Measurements from ENCODE around the gene TIMM44. TPM values are rescaled to one million over a fixed set of nuclear protein-coding genes. Genes with fewer than 3 reads are reported as not detected.

Gene TIMM44
- total RNA-seq, 1 donor from 2014 or later = 151 TPM

DNA sequence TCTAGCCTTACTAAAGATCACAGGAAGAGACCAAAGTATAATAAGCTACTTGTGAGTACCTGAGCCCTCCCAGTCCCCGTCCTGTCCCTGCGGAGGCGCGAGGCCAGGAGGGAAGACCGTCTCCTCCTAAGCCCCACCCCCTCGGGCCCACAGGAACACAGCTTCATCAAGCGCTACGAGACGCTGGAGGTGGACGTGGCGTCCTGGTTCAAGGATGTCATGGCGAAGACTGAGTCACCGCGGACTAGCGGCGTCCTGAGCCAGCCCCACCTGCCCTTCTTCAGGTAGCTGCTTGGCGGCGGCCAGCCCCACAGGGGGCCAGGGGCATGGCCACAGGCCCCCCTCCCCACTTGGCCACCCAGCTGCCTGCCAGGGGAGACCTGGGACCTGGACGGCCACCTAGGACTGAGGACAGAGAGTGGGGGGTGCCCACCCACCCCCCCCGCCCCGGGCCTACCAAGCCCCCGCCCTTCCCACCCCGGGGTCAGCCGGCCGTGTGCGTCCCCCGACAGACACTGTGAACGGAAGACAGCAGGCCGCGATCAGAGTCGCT, 31.2 kb downstream of the TIMM44 start:
- no peak for DNase-seq (ENCODE audit: low spot score in 2 of 2)
- Histone ChIP-seq H3K4me1 (peaks cover 7 to 10% of the 10 kb centered on the region in 2 donors), H3K9me3 (no peaks in the 10 kb centered on the region), H3K27me3 (peaks cover 9% of the 10 kb centered on the region), H3K27ac (no peak overlapping the region), H3K36me3 (peaks cover 42 to 47% of the 10 kb centered on the region in 2 donors), H3K4me3 (no peak overlapping the region)
- intact Hi-C loops (cut with DNase I) = no loop called here
- TF ChIP-seq, protein P1, sequence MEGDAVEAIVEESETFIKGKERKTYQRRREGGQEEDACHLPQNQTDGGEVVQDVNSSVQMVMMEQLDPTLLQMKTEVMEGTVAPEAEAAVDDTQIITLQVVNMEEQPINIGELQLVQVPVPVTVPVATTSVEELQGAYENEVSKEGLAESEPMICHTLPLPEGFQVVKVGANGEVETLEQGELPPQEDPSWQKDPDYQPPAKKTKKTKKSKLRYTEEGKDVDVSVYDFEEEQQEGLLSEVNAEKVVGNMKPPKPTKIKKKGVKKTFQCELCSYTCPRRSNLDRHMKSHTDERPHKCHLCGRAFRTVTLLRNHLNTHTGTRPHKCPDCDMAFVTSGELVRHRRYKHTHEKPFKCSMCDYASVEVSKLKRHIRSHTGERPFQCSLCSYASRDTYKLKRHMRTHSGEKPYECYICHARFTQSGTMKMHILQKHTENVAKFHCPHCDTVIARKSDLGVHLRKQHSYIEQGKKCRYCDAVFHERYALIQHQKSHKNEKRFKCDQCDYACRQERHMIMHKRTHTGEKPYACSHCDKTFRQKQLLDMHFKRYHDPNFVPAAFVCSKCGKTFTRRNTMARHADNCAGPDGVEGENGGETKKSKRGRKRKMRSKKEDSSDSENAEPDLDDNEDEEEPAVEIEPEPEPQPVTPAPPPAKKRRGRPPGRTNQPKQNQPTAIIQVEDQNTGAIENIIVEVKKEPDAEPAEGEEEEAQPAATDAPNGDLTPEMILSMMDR (IDR thresholded peaks at IDR 0.05) = no peak

DNA sequence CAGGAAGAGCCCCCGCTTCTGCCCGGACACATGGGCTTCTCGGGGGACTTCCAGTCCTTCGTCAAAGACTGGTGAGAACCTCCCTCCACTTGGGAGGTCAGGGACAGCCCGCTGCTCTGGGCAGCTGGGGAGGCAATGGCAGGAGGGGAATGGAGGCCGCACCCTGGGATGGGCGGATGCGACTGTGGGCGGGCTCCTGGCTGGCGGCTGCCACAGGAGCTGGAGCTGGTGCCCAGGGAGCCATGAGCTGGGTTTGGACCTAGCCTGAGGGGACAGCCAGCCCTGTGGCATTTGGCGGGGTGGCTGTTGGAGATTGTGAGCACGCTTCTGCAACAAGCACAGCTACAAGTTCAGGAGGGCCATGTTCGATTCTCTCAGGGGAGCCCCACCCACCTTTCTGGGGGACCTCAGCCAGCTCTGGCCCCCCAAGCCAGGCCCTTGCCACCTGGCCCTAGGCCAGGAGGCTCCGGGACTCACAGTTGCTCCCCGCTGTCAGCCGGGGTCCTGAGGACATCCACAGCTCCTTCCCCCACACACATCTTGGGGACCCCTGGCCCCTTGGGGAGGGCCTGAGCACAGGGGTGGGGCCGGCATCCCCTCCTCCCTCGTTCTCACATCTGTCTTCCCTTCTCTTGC, 31.8 kb downstream of the TIMM44 start:
- Histone ChIP-seq H3K36me3 (peaks cover 42 to 47% of the 10 kb centered on the region in 2 donors), H3K27me3 (peaks cover 5% of the 10 kb centered on the region), H3K4me1 (peaks cover 7 to 8% of the 10 kb centered on the region in 2 donors), H3K27ac (no peak overlapping the region), H3K4me3 (no peak overlapping the region), H3K9me3 (no peaks in the 10 kb centered on the region)
- intact Hi-C loops (cut with DNase I) = no loop called here
- TF ChIP-seq, protein P1 (IDR thresholded peaks at IDR 0.05) = no peak
- no peak for DNase-seq (ENCODE audit: low spot score in 2 of 2)

DNA sequence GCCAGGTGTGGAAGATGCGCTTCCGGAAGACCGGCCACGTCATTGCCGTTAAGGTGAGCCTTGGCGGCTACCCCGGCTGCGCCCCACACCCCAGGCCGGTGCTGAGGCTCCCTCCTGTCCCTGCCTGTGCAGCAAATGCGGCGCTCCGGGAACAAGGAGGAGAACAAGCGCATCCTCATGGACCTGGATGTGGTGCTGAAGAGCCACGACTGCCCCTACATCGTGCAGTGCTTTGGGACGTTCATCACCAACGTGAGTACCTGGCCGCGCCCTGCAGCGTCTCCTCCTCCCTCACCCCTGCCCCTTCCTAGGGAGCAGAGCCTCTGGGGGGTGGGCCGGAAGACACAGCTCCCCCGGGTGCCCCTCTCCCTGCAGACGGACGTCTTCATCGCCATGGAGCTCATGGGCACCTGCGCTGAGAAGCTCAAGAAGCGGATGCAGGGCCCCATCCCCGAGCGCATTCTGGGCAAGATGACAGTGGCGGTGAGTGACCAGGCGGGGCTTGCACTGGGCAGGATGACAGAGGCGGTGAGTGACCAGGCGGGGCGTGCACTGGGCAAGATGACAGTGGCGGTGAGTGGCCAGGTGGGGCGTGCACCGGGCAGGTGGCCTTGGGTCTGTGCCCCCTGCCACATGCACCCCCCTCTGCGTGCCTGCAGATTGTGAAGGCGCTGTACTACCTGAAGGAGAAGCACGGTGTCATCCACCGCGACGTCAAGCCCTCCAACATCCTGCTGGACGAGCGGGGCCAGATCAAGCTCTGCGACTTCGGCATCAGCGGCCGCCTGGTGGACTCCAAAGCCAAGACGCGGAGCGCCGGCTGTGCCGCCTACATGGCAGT, 32.9 kb downstream of the TIMM44 start:
- Histone ChIP-seq H3K27me3 (no peaks in the 10 kb centered on the region), H3K36me3 (peaks cover 48 to 57% of the 10 kb centered on the region in 2 donors), H3K9me3 (no peaks in the 10 kb centered on the region), H3K4me1 (peaks cover 0 to 3% of the 10 kb centered on the region in 2 donors), H3K27ac (no peak overlapping the region), H3K4me3 (no peak overlapping the region)
- intact Hi-C loops (cut with DNase I) = no loop called here
- TF ChIP-seq, protein P1 (IDR thresholded peaks at IDR 0.05) = no peak
- no peak for DNase-seq (ENCODE audit: low spot score in 2 of 2)

DNA sequence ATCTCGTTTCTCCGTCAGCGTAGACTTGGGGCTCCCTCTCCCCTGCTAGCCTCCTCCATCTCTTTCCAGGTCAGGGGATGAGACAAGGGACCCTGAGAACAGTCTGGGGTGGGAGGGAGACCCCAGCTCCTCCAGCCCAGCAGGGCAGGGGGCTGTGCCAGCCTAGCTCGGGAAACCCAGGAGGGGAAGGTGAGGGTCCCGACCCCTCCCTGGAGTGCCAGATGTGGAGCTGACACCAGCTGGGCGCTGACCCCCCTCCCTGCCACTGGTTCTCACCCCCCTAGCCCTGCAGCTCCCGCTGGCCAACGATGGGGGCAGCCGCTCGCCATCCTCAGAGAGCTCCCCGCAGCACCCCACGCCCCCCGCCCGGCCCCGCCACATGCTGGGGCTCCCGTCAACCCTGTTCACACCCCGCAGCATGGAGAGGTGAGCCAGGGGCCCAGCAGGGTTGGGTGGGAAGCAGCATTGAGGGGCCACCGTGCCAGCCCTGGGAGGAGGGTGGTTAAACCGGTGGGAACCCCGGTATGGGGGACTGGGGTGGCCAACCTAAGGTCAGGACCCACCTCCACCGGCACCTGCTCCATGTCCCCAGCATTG, 33.9 kb downstream of the TIMM44 start:
- Histone ChIP-seq H3K27ac (no peak overlapping the region), H3K27me3 (no peaks in the 10 kb centered on the region), H3K36me3 (peaks cover 49 to 57% of the 10 kb centered on the region in 2 donors), H3K4me1 (peaks cover 4 to 13% of the 10 kb centered on the region in 2 donors), H3K9me3 (no peaks in the 10 kb centered on the region), H3K4me3 (no peak overlapping the region)
- DNase-seq (ENCODE audit: low spot score in 2 of 2) = no peak
- TF ChIP-seq, protein P1 (IDR thresholded peaks at IDR 0.05) = no peak
- intact Hi-C loops (cut with DNase I) = no loop called here

DNA sequence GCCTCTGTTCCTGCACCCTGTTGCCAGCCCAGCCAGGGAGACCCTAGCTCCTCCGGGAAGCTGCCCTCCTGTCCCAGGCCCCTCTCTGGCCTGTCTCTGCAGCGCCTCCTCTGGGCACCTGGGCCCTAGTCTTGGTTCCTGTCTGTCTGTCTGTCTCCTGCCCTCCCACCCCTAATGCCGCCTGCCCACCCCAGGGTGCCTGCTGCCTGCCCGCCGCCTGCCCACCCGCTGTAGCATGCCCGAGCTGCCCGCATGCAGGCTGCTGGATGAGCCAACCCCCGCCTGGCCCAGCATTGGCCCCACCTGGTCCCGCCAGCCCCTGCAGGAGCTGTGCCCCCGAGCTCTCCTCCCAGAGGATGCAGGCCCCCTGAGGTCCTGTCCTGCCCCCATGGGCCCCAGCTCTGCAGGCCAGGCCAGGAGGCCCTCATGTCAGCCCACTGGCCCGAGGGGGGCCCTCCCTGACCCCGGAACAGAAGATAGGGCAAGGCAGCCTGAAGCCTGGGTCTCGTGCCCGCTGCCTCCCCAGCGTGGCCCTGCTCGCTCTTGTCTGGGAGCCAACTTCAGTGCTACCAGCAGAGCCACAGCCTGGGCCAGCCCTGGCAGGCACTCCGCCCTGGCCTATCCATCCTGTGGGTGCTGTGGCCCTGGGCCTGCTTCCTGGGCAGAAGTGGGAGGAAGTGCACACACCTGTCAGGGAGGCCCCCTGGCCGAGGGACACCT, 34.6 kb downstream of the TIMM44 start:
- no peak for DNase-seq (ENCODE audit: low spot score in 2 of 2)
- TF ChIP-seq, protein P1 (IDR thresholded peaks at IDR 0.05) = no peak
- intact Hi-C loops (cut with DNase I) = no loop called here
- H3K4me3 ChIP-seq = no peak overlapping the region
- peaks cover 5 to 15% of the 10 kb centered on the region in 2 donors for H3K4me1 ChIP-seq
- H3K27me3 ChIP-seq = no peaks in the 10 kb centered on the region
- H3K36me3 ChIP-seq = peaks cover 49 to 57% of the 10 kb centered on the region in 2 donors
- no peaks in the 10 kb centered on the region for H3K9me3 ChIP-seq
- H3K27ac ChIP-seq = no peak overlapping the region
